GM23338 (cell line): Measurements from ENCODE around the gene KRTAP5-4.

Source experiments
- CREB1 ChIP-seq: fragments of 250-450 bp; sonication (Bioruptor Pico); IDR thresholded peaks from 2 replicates; pipeline ENCODE4 v1.5.0; 2020; ENCODE audit warnings: low read depth, mild to moderate bottlenecking, moderate library complexity
- ETS1 ChIP-seq: IDR thresholded peaks from 2 replicates; pipeline ENCODE4 v1.6.1; 2016; ENCODE audit warnings: antibody characterized with exemption
- EZH2 ChIP-seq: fragments of 200-600 bp; sonication (generic); IDR thresholded peaks from one replicate; pipeline ENCODE4 v1.8.0; 2017; ENCODE audit warnings: antibody characterized with exemption, mild to moderate bottlenecking, low read depth; ENCODE audit not compliant: unreplicated experiment
- EZH2phosphoT487 ChIP-seq: fragments of 200-600 bp; sonication (generic); IDR thresholded peaks from one replicate; pipeline ENCODE4 v1.8.1; 2018; ENCODE audit warnings: antibody characterized with exemption; ENCODE audit not compliant: unreplicated experiment
- NANOG ChIP-seq: IDR thresholded peaks from 2 replicates; pipeline ENCODE4 v1.6.1; 2016; ENCODE audit warnings: antibody characterized with exemption, borderline replicate concordance
- POLR2AphosphoS5 ChIP-seq: IDR thresholded peaks from 2 replicates; pipeline ENCODE4 v1.6.1; 2016; ENCODE audit warnings: antibody characterized with exemption, low read depth
- ZNF114 ChIP-seq: fragments of 250-450 bp; sonication (Bioruptor Pico); IDR thresholded peaks from 2 replicates; pipeline ENCODE4 v1.5.0; 2020; ENCODE audit warnings: mild to moderate bottlenecking, moderate library complexity
- TF ChIP-seq, protein P1 (sequence below): IDR thresholded peaks from one replicate; pipeline ENCODE4 v1.6.1; 2018; ENCODE audit warnings: antibody characterized with exemption; ENCODE audit not compliant: unreplicated experiment
- TF ChIP-seq, protein P2 (sequence below), 2 experiments: fragments of 200-600 bp in 1 of 2; sonication (generic) in 1 of 2; conservative IDR thresholded peaks; 2 replicates each; pipeline versions ENCODE4 v1.5.1 to v1.6.1; 2016 to 2017; ENCODE audit warnings: antibody characterized with exemption in 2 of 2, low read depth in 2 of 2, mild to moderate bottlenecking in 2 of 2, moderate library complexity in 1 of 2

DNA sequence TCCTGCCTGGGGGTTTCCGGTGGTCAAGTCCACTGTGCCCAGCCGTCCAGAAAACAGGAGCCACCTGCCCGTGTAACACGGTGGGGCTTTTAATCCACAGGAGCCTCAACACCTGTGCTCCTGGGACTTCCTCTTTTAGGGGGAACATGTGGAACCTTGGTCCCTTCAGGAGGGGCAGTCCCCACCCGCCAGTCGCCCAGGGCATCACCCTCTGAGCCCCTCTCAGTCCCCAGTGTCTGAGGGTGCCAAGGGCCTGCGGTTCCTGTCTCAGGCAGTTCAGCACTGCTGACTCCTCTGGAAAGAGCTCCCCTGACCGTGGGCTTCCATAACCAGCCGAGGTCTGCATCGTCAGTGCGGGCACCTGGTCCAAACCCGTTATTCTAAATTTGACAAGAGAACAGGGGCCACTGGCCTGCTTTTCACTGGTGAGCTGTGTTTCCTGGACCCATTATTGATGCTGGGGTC is 23.5 kb upstream of the KRTAP5-4 start:
- TF ChIP-seq, protein P1, sequence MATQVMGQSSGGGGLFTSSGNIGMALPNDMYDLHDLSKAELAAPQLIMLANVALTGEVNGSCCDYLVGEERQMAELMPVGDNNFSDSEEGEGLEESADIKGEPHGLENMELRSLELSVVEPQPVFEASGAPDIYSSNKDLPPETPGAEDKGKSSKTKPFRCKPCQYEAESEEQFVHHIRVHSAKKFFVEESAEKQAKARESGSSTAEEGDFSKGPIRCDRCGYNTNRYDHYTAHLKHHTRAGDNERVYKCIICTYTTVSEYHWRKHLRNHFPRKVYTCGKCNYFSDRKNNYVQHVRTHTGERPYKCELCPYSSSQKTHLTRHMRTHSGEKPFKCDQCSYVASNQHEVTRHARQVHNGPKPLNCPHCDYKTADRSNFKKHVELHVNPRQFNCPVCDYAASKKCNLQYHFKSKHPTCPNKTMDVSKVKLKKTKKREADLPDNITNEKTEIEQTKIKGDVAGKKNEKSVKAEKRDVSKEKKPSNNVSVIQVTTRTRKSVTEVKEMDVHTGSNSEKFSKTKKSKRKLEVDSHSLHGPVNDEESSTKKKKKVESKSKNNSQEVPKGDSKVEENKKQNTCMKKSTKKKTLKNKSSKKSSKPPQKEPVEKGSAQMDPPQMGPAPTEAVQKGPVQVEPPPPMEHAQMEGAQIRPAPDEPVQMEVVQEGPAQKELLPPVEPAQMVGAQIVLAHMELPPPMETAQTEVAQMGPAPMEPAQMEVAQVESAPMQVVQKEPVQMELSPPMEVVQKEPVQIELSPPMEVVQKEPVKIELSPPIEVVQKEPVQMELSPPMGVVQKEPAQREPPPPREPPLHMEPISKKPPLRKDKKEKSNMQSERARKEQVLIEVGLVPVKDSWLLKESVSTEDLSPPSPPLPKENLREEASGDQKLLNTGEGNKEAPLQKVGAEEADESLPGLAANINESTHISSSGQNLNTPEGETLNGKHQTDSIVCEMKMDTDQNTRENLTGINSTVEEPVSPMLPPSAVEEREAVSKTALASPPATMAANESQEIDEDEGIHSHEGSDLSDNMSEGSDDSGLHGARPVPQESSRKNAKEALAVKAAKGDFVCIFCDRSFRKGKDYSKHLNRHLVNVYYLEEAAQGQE = no peak
- TF ChIP-seq, protein P2, sequence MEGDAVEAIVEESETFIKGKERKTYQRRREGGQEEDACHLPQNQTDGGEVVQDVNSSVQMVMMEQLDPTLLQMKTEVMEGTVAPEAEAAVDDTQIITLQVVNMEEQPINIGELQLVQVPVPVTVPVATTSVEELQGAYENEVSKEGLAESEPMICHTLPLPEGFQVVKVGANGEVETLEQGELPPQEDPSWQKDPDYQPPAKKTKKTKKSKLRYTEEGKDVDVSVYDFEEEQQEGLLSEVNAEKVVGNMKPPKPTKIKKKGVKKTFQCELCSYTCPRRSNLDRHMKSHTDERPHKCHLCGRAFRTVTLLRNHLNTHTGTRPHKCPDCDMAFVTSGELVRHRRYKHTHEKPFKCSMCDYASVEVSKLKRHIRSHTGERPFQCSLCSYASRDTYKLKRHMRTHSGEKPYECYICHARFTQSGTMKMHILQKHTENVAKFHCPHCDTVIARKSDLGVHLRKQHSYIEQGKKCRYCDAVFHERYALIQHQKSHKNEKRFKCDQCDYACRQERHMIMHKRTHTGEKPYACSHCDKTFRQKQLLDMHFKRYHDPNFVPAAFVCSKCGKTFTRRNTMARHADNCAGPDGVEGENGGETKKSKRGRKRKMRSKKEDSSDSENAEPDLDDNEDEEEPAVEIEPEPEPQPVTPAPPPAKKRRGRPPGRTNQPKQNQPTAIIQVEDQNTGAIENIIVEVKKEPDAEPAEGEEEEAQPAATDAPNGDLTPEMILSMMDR (conservative IDR thresholded peaks at IDR 0.05; ENCODE audit: low read depth in 2 of 2) = no peak
- TF ChIP-seq NANOG = no peak
- TF ChIP-seq CREB1 (CRISPR knock-in tag) = no peak
- no peak for TF ChIP-seq ZNF114 (CRISPR knock-in tag)
- TF ChIP-seq POLR2AphosphoS5 = no peak
- TF ChIP-seq EZH2 = no peak
- no peak for TF ChIP-seq ETS1
- no peak for TF ChIP-seq EZH2phosphoT487
